Raji (cell line): ENCODE data around the gene CDH9.

ENCODE experiments used
- POLR2A ChIP-seq: IDR thresholded peaks from 2 replicates; pipeline ENCODE4 v1.6.1; 2011; ENCODE audit warnings: low read depth, low read length, control low read depth; ENCODE audit not compliant: insufficient read depth

CDH9 gene

DNA sequence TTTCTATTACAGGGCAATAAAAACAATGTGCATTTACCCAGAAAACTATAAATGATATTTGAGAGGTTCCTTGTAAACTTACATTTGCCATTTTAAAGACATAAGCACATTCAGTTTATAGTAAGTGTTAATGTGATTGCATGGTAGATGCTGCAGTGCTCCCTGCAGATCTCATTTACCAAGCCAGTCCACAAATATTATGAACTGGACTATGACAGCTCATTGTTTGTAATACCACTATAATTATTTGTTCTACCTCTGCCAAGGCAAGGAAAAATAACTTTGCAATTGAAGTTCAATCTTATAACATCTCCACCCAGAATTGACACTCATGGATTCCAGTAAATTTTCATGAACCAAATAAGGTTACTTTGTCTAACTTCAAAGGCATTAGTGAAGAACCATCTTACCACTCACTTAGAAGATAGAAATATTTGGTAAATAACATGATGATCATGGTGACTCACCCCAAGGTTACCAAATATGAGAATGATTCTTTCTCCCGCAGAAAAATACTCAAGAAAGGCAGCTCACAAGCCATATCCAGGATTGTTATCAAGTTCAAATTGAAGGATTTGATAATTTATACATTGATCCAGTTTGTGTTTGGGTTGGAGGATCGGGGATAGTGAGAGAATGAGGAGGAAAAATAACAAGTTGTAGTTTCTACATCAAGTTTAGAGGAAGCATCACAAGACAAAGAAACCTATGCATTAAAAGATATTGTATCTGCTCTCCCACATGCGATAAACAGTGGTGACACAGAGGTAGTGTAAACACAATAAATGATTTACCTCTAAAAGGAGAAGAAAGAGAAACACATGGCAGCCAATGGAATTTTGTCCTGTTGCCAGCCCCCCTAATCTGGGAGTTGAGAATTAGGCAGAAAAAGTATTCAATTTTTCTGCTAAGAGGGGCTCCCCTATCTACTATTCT is 29.5 kb downstream of the CDH9 start:
- TF ChIP-seq POLR2A = no peak

GRCh38 chr5:27007121-27007520 is 31.3 kb downstream of the CDH9 start:
- no peak for TF ChIP-seq POLR2A

GRCh38 chr5:26986985-26987384 is 51.4 kb downstream of the CDH9 start:
- no peak for TF ChIP-seq POLR2A

DNA sequence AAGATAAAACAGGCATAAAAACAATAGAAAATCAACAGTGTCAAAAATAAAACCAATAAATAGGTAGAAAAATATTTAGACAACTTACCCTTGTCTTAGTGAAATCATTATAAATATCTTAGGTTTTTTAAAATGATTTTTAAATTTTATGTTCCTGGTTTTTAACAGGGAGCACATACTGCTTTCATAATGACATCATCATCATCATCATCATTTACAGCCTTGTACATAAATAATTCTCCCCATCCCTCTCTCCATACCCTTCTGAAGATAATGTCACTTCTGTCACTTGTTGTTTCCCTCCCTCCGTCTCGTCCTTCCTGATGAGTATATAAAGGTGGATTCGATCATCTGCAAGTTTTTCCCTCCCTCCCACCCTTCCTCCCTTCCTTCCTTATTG is 56.6 kb downstream of the CDH9 start:
- TF ChIP-seq POLR2A = no peak

DNA sequence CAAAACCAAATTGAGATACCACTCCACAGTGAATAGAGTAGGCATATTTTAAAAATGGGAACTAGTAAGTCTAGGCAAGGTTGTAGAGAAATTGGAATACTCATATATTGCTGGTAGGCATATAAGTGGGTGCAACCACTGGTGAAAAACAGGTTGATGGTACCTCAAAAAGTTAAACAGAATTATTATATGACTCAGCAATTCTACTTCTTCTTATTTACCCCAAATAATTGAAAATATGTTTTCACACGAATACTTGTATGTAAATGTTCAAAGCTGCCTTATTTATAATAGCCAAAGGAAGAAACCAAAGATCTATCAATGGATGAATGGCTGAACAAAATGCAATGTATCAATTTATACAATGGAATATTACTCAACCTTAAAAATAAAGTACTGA is 79.1 kb downstream of the CDH9 start:
- TF ChIP-seq POLR2A = no peak

GRCh38 chr5:26955161-26955560 is 83.2 kb downstream of the CDH9 start:
- TF ChIP-seq POLR2A = no peak

DNA sequence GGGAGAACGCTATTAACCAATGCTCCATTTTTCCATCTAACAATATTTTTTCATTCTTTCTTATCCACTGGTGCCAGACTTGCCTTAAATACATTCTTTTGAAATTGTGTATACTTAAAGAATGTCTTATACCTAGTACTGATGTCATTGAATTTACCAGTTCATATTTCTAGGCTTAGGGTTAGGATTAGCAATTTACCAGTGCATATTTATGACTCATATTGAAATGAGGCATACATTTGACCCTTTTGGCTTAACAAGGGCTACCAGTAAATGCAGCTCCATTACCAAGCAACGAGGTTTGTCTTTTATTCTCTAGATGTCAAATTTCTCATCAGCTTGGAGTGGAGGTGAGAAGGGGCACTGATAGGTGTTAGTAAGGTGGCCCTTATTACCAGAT is 89.5 kb downstream of the CDH9 start:
- no peak for TF ChIP-seq POLR2A

DNA sequence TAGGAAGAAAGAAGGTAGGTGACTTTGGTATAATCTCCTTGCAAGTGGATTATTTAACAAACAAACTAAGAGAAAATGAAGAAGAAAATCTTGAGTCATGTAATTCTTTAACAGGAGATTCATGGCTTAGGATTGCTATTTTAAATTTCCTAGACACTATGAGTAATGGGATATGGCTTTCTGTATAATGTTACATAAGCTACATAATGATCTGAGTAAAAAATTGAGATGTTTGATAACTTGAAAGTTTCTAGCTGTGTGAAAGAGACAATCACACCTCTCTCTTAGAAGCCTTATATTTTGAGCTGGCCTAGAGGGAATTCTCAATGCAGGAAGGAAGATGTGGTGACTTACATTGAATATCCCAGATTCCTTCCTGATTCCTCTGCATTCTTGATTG is 92.5 kb downstream of the CDH9 start:
- TF ChIP-seq POLR2A = no peak

GRCh38 chr5:26942481-26942880 is 95.9 kb downstream of the CDH9 start:
- TF ChIP-seq POLR2A = no peak

GRCh38 chr5:26940994-26941393 is 97.4 kb downstream of the CDH9 start:
- no peak for TF ChIP-seq POLR2A

GRCh38 chr5:26932238-26932637 is 106.1 kb downstream of the CDH9 start:
- no peak for TF ChIP-seq POLR2A

GRCh38 chr5:26921439-26921838 is 116.9 kb downstream of the CDH9 start:
- no peak for TF ChIP-seq POLR2A

GRCh38 chr5:26903469-26903868 is 134.9 kb downstream of the CDH9 start:
- no peak for TF ChIP-seq POLR2A

- TF ChIP-seq POLR2A = no peak
Measured at GRCh38 chr5:26894719-26895263, 143.6 kb downstream of the CDH9 start.

GRCh38 chr5:26893078-26893477 is 145.3 kb downstream of the CDH9 start:
- no peak for TF ChIP-seq POLR2A

- no peak for TF ChIP-seq POLR2A
Measured at GRCh38 chr5:26889815-26890214, 148.6 kb downstream of the CDH9 start.
